ENCODE measurements around the gene ST3GAL4. TPM values are rescaled to one million over a fixed set of nuclear protein-coding genes. Genes with fewer than 3 reads are reported as not detected.

ST3GAL4 gene
- total and polyA plus RNA-seq, 9 of the 15 experiments (the other 6 are each of a cell fraction or from before 2014, with no cell fraction given): 0.27 to 22.9 (median 10.5) TPM

- TF ChIP-seq MGA (IDR thresholded peaks at IDR 0.05) (peak; percentile 49; the same call in 1 of the 2 replicates), MEIS2 (IDR thresholded peaks at IDR 0.05; ENCODE audit: partially characterized antibody) (peak; percentile 58), LEF1 (IDR thresholded peaks at IDR 0.05) (peak; percentile 90), CEBPG (CRISPR knock-in tag; IDR thresholded peaks at IDR 0.05) (no peak), CEBPG (tag; conservative IDR thresholded peaks at IDR 0.05 in 1 of 2, IDR thresholded peaks at IDR 0.05 in 1 of 2) (peak; percentile 74 to 84), ATF7 (IDR thresholded peaks at IDR 0.05) (peak; percentile 97), GATA2 (CRISPR knock-in tag; IDR thresholded peaks at IDR 0.05) (peak; percentile 78), CBX2 (IDR thresholded peaks at IDR 0.05; ENCODE audit: insufficient read depth, low read length, poor library complexity, severe bottlenecking) (no peak), ETV5 (CRISPR knock-in tag; IDR thresholded peaks at IDR 0.05; ENCODE audit: low read depth) (peak; percentile 83), ZNF778 (CRISPR knock-in tag; IDR thresholded peaks at IDR 0.05) (no peak), MBD2 (IDR thresholded peaks at IDR 0.05; ENCODE audit: borderline replicate concordance, low read depth) (peak; percentile 70), FIP1L1 (IDR thresholded peaks at IDR 0.05; ENCODE audit: low read depth, low read length, poor library complexity, severe bottlenecking) (no peak), TRIM24 (IDR thresholded peaks at IDR 0.05) (peak; percentile 61 to 70; a peak in 3 of 4 replicates), SIX5 (IDR thresholded peaks at IDR 0.05; ENCODE audit: borderline replicate concordance in 1 of 2, insufficient read depth in 1 of 2, low read depth in 1 of 2, low read length in 2 of 2) (no peak), C11orf30 (IDR thresholded peaks at IDR 0.05; ENCODE audit: low read depth) (peak; percentile 86), L3MBTL2 (IDR thresholded peaks at IDR 0.05) (peak; percentile 87), FOXA3 (CRISPR knock-in tag; conservative IDR thresholded peaks at IDR 0.05 in 1 of 2, IDR thresholded peaks at IDR 0.05 in 1 of 2) (peak in 1 of 2 experiments; percentile 38; a peak in 1 of 4 replicates)
Measured at GRCh38 chr11:126345759-126346585, 9.5 kb upstream of the ST3GAL4 start (continued).

Data from K562 (cell line).